Rectal smooth muscle tissue (tissue), 1 donor: ENCODE measurements around the gene ARHGAP36.

ENCODE experiments used
- H3K27ac ChIP-seq: one replicate; pipeline ENCODE4 v1.7.0; 2013; ENCODE audit warnings: low read depth, low read length, inconsistent platforms
- H3K27me3 ChIP-seq: one replicate; pipeline ENCODE4 v1.7.0; 2013; ENCODE audit warnings: low read length; ENCODE audit not compliant: control insufficient read depth, insufficient read depth
- H3K36me3 ChIP-seq: one replicate; pipeline ENCODE4 v1.7.0; 2013; ENCODE audit warnings: low read length; ENCODE audit not compliant: control insufficient read depth, insufficient read depth
- H3K4me1 ChIP-seq: one replicate; pipeline ENCODE4 v1.7.0; 2013; ENCODE audit warnings: low read length; ENCODE audit not compliant: control insufficient read depth, insufficient read depth
- H3K4me3 ChIP-seq: one replicate; pipeline ENCODE4 v1.7.0; 2013; ENCODE audit warnings: low read length
- H3K9ac ChIP-seq: one replicate; pipeline ENCODE4 v1.7.0; 2013; ENCODE audit warnings: low read length

Gene ARHGAP36

GRCh38 chrX:131081772-131082740, 23.9 kb downstream of the ARHGAP36 start:
- Histone ChIP-seq H3K27me3 (peaks cover 9% of the 10 kb centered on the region), H3K4me1 (no peaks in the 10 kb centered on the region), H3K4me3 (no peak overlapping the region), H3K9ac (no peak overlapping the region), H3K27ac (no peak overlapping the region), H3K36me3 (no peaks in the 10 kb centered on the region)

GRCh38 chrX:131083510-131084142, 25.5 kb downstream of the ARHGAP36 start:
- Histone ChIP-seq H3K27me3 (peaks cover 9% of the 10 kb centered on the region), H3K4me1 (no peaks in the 10 kb centered on the region), H3K27ac (no peak overlapping the region), H3K9ac (no peak overlapping the region), H3K36me3 (no peaks in the 10 kb centered on the region), H3K4me3 (no peak overlapping the region)

GRCh38 chrX:131084145-131084544, 26.0 kb downstream of the ARHGAP36 start:
- Histone ChIP-seq H3K4me1 (no peaks in the 10 kb centered on the region), H3K27ac (no peak overlapping the region), H3K9ac (no peak overlapping the region), H3K4me3 (no peak overlapping the region), H3K27me3 (peaks cover 9% of the 10 kb centered on the region), H3K36me3 (no peaks in the 10 kb centered on the region)

GRCh38 chrX:131136776-131137175, 78.6 kb downstream of the ARHGAP36 start:
- Histone ChIP-seq H3K27me3 (no peaks in the 10 kb centered on the region), H3K9ac (no peak overlapping the region), H3K4me3 (no peak overlapping the region), H3K4me1 (no peaks in the 10 kb centered on the region), H3K27ac (no peak overlapping the region), H3K36me3 (no peaks in the 10 kb centered on the region)

GRCh38 chrX:131139072-131139471, 80.9 kb downstream of the ARHGAP36 start:
- Histone ChIP-seq H3K4me1 (no peaks in the 10 kb centered on the region), H3K27me3 (no peaks in the 10 kb centered on the region), H3K4me3 (no peak overlapping the region), H3K27ac (no peak overlapping the region), H3K9ac (no peak overlapping the region), H3K36me3 (no peaks in the 10 kb centered on the region)
